GM21723 (cell line): ENCODE results near the gene TMCC1.

ENCODE experiments used
- ATAC-seq: cut with Tn5 transposase; IDR thresholded peaks from one replicate; pipeline ENCODE4 v1.9.1; 2021; ENCODE audit warnings: mild to moderate bottlenecking, moderate library complexity; ENCODE audit not compliant: unreplicated experiment

TMCC1 gene

GRCh38 chr3:129603991-129604749, 289.3 kb downstream of the TMCC1 start:
- no peak for ATAC-seq

- no peak for ATAC-seq
Observed at GRCh38 chr3:129603561-129603942, 290.0 kb downstream of the TMCC1 start.

- no peak for ATAC-seq
Observed at GRCh38 chr3:129602730-129603560, 290.6 kb downstream of the TMCC1 start.

GRCh38 chr3:129602309-129602708, 291.2 kb downstream of the TMCC1 start:
- no peak for ATAC-seq

GRCh38 chr3:129601713-129602112, 291.8 kb downstream of the TMCC1 start:
- ATAC-seq, result no peak

GRCh38 chr3:129600348-129600747, 293.2 kb downstream of the TMCC1 start:
- ATAC-seq, result no peak

GRCh38 chr3:129599607-129600006, 293.9 kb downstream of the TMCC1 start:
- no peak for ATAC-seq

GRCh38 chr3:129599073-129599472, 294.4 kb downstream of the TMCC1 start:
- no peak for ATAC-seq

GRCh38 chr3:129598484-129598883, 295.0 kb downstream of the TMCC1 start:
- ATAC-seq, result no peak

GRCh38 chr3:129598000-129598381, 295.5 kb downstream of the TMCC1 start:
- ATAC-seq, result no peak
